Endometrium (tissue), 2 donors: Measurements from ENCODE around the gene FOXI2.

Experiments used
- FAIRE-seq: peaks from 2 replicates; lab custom pipeline; 2012; peaks lifted over from hg19 to GRCh38; lab: Jason Lieb, UNC
- donor health status: control.
- donor health status: control.

The FOXI2 gene

DNA sequence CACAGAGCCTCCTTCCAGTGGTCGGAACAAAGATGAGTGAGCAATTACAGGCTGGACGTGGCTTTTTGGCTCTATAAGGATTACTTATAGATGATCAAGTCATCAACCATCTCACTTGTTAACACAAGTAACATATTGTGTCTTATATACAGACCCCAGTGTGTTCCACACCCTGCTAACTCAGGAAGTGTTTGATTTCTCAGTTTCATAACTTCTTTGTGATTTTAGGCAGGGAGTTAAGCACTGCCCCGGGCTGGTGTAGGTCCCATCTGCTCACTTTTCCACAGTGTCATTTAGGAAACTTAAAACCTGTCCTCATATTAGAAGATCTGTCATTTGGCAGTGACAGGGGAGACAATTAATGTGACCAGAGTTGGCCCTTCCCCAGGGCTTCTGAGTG is 6.2 kb downstream of the FOXI2 start:
- FAIRE-seq, result no peak

DNA sequence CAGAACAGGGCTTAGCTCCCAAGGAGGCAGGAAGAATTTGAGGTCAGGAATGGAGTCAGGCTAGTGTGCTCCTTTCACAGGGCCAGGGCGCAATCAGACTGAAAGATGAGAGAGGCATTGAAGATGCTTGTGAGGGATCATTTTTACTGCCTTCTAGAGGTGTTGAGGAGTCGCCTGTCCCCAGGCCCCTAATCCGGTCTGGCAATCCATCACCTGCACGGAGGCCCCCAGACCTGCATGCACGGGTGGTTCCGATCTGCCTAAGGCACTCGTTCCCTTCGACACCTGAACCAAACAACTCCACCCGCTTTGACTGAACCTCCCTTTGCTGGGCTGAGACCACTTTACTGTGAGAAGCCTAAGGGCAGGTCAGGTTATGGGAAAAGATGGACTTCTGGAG is 8.0 kb downstream of the FOXI2 start:
- no peak for FAIRE-seq

DNA sequence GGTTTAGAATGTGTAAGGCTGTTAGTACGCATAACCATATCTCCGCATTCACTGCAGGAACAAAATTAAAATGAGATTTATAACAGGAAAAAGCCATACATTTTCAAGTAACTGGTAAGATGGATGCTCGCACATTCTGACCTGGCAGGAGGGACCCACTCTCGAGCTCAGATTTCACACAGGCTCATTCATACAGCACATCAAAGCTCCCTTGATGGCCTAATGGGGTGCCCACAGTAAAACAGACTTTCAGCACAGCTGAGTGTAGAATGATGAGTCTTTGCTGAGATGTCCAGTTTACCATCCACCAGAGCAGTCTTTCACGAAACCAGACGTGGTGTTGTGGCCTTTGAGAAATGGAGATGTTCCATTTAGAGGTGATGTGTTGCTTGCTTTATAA is 8.9 kb downstream of the FOXI2 start:
- no peak for FAIRE-seq

DNA sequence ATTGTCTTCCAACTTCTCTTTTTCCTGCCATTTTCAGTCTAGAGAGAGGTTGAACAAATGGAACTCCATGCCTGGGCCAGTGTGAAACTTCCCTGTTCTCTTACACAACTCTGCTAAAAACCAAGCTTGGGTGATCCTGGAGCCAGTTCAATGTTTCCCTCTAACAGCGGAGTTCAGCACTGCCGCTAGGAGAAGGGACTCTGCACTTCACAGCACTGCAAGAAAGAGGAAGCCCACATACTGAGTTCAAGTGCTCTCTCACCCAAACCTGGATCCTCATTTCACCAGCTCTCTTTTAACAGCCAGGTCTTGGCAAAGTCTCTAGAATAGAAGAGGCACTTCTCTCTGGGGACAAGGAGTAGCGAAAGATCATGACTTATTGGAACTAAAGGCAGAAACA is 18.8 kb downstream of the FOXI2 start:
- FAIRE-seq, result no peak

DNA sequence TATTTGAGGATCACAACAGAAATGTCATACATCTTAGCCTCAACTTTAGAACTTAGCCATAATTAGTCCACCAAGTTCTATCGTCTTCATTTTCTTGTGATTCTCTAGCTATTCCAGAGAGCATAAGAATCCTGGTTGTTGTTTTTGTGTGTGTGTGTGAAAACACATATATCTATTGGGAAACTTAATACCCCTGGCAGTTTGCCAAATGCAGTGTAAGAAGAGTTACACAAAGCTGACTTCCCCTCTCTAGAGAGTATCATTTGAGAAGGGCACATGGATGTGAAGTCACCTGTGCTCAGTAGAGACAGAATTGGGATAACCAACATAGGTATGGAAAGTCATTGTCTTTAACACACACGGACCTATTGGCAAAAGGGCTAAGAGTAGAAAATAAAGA is 19.3 kb downstream of the FOXI2 start:
- no peak for FAIRE-seq

DNA sequence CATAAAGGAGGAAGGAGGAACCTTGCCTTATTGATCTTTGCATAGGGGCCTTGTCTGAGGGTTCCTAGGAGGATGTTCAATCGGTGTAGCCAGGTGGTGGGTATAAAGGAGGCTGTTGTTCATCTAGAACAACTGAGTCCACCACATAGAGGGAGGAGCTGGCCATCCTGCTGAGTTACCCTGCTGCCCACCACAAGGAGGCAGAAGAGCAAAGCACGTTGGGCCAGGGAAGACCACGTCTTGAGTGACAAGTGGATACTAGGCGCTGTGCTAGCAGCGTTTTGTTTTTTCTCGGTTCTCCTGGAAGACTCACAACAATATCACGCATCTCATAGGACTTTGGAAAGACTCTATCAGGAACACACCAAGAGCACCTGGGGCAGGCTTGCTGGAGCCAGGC is 20.0 kb downstream of the FOXI2 start:
- FAIRE-seq, result no peak

DNA sequence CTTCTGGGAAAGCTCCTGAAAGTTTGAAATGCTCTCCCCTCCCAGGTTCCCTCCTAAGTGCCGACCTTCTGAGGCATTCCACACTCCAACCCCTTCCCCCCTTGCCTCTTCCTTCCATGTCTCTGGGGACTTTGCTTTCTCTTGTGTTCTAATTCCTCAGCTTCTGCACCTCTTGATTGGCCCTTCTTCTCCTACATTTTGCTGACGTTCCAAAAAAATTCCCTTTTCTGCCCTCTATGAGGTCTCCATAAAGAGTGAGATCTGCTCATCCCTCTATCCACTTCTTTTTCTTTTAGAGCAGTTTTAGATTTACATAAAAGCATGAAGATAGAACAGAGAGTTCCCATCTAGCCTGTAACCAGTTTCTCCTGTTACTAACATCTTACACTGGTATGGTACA is 22.3 kb downstream of the FOXI2 start:
- no peak for FAIRE-seq

DNA sequence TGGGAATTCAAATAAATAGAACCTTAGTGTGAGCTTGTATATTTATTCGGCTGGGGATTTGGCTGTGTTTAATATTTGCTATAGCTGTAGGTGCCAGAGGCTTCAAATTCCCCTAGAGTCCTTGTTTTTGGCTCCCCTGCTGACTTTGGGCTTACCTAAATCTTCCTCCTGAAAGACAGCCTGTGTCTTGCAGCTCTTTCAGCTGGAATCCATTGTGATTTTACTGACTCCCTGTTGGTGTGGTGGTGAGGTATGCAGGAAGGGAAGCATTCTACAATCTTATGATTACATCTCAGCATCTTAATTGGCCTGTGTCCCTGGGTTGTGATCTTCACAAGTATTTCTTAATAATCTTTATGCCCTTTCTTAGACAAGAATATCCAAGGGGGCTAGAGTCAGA is 25.9 kb downstream of the FOXI2 start:
- no peak for FAIRE-seq

DNA sequence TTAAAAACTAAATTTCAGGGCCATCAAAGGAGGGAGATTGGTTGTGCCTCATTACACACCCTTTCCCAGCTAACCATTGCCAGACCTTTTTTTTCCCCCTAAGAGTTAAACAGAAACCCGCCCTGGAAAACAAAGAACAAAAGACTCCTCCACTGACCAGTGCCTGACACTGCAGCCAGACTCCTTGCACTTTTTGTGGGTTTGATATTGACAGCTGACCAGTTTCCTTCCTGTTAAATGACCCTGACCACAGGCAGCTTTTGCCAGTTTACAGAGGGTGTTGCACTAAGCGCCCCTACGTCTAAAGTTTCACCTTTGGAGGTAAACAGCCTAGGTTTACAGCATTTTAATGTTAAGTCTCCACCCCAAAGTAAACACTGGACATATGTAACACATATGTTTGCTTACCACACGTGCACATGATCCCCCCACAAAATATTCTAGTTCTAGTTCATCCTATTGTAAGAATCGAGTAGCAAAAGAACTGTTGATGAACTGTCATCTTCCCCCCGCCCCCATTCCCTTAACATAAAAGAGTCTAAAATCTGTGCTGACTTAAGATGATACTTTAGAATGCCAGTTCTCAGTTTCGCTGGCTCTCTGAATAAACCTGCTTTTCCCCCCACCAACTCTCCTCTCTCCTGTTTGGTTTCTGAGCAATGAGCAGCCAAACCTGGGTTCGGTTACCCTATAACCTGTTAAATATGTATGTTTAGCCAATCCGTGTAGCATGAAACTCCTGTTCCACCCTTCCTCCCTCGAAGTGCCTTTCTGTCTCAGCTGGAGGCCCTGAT is 38.0 kb downstream of the FOXI2 start:
- no peak for FAIRE-seq

DNA sequence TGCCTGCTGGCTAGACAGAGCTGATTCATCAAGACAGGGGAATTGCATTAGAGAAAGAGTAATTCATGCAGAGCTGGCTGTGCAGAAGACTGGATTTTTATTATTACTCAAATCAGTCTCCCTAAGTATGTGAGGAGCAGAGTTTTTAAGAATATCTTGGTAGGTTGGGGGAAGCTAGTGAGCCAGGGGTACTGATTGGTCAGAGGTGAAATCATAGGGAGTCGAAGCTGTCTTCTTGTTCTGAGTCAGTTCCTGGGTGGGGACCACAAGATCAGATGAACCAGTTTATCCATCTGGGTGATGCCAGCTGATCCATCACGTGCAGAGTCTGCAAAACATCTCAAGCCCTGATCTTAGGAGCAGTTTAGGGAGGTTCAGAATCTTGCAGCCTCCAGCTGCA is 39.8 kb downstream of the FOXI2 start:
- FAIRE-seq, result no peak

DNA sequence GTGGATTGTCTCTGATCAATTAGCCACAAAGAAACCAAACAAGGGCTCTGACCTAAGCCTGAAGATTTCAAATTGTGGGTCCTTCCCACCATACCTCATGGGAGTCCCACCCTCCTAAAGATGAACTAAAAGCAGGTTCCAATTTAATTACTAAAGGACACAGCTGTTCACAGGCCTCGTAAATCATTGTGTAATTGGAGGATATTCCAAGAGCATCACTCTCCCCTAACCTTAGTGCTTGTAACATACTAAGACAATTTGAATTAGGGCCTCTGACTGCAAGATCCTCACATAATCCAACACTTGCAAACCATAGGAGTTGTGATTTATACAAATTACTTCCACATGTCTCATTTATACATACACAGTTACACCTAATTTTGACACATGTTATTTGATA is 44.4 kb downstream of the FOXI2 start:
- FAIRE-seq, result no peak

DNA sequence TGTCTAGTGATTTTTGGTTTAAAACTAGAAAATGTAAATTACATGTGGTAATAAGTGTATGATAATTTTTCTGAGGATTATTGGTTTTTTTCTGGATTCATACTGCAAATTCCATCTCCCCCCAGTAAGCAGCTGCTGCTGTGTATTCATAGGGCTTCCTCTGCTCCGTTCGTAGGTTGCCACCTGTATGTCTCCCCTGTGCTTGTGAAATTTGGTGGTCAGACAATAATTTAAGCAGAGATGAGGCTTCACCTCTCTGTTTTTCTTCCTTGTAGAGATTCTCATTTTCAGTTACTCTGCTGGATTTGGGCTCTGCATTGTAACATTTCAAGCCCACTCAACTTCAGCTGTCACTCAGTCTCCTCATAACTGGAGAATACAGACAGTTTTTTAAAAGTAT is 50.9 kb downstream of the FOXI2 start:
- FAIRE-seq, result no peak

DNA sequence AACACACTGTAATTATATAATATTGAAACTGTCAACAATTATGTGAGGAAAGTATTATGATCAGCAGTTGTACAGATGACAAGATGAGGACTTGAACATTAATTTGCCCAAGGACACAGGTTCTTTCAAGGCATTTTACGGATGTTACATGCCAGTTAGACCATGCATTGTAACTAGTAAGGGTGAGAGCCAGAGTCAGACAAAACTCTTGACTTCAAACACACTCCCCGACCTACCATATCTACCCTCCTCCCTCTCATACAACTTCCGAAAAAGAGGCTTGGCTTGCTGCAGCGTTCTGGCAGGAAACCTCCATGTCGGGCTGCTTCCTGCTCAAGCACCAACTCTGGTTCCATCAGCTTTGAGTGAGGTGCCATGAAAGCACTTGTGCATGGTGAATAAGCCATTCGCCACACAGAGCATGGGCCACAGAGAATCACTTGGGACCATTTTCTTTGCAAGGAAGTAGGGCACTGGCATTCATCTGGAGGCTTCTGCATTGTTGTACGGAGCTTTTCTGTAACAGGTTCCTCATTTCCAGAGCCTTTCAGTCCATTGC is 53.2 kb downstream of the FOXI2 start:
- FAIRE-seq, result no peak
